Endothelial cell of coronary artery (primary cell): Measurements from ENCODE around the gene CGB8. TPM values are rescaled to one million over a fixed set of nuclear protein-coding genes. Genes with fewer than 3 reads are reported as not detected.

Source experiments
- total RNA-seq: library from RNA; depleted of rRNA; stranded (reverse); fragments of >200 nt; gene quantifications from 2 replicates; pipeline ENCODE4 v1.2.3, GENCODE V29; 2014

Gene CGB8
- not detected in 2 replicates for total RNA-seq

DNA sequence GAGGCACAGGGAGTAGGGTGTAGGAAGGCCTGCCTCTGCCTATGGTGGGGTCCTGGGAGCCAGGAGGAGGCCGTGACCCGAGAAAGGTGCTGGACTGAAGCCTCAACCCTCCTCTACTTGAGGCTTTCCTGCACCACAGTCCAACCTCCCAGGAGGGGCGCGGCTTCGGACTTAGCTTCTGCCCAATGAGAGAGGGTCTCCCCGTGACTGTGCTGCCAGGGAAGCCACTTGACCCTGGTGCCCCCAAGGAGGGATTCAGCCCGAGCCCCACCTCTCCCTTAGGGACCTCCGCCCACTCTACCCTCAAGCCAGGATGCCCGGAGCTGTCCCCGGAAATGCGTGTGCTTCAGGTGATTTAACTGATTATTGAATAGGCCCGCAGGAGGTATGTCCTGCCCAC is at the start of gene CGB8:
Gene CGB8 (minus strand): TSS at position 101 of the 400 bp plus-strand sequence. CDS start 372 bp downstream, outside the sequence.

DNA sequence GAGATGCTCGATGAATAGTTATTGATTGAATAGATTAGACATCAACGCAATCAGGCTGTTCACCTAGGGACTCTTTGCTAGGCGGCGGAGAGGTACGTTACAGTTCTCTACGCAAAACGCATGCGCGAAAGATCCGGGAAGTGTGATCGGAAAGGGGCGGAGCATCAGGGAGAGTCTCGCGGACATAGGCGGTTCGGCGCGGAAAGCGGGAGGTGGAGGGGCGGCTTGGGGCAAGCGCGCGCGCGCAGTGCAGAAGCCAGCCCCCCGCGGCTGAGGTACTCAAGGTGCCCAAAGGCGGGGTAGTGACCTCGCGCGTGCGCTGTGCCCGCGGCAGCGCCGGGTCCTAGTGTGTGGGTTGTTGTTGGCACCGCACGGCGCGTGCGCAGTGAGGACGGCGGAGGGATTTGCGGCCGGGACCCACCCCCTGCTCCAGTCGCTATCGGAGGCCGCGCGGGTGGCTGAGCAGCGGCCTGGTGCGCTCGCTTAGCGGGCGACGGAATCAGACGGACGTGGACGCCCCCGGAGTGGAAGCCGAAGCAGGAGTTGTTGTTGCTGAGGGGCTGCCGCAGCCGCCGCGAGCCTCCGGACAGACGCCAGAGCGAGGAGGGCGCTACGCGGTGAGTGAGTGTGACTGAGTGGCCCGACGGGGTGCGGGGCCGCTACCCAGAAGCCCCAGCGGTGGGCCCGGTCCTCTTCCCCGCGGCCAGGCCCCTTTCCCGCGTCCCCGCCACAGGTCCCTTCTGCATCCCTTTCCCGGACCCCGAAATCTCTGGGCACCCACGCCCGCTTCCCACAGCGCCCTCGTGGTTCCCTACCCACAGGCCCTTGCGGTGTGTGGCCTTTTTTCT is 36.3 kb upstream of the CGB8 start, which contains the start of gene SNRNP70:
Gene SNRNP70 (plus strand): TSS at position 432 of the 848 bp plus-strand sequence. CDS start 964 bp downstream, outside the sequence.

DNA sequence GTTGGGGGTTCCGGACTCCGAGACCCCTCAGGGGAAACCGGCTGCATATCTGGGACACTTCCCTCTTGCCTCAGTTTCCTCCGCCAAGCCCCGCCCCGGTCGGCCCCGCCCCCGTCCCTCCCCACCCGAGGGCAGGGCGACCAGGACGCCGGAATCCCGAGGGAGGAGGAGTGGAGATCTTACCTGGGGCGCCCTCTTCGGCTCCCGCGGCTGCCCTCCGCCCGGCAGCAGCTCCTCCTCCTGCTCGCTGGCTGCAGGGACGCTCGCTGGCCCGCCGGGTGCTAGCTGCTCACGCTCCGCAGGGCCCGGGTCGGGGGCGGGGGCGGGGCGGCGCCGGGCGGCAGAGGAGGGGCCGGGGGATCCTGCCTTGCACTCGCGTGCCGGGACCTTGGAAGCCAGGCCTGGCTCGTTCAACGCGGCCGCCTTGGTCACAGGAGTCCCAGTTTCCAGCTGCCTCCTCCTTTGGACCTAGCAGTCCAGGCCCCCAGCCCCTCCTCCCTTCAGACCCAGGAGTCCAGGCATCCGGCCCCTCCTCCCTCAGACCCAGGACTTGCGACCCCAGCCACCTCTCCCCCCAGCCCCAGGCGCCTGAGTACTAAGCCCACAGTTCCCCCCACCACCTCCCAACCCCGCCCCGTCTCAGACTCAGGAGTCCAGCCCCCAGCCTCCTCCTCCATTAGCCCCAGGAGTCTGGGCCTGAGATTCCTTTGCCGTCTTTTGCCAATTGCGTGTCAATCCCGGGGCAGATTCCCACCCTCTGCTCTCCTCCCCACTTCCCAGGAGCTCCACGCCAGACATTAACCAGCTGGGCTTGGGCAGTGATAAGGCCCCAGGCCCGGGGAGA is 16.1 kb upstream of the CGB8 start, which contains the start of gene NTF4:
Gene NTF4 (minus strand): TSS at position 51 of the 844 bp plus-strand sequence. CDS start 2,821 bp downstream, outside the sequence.

DNA sequence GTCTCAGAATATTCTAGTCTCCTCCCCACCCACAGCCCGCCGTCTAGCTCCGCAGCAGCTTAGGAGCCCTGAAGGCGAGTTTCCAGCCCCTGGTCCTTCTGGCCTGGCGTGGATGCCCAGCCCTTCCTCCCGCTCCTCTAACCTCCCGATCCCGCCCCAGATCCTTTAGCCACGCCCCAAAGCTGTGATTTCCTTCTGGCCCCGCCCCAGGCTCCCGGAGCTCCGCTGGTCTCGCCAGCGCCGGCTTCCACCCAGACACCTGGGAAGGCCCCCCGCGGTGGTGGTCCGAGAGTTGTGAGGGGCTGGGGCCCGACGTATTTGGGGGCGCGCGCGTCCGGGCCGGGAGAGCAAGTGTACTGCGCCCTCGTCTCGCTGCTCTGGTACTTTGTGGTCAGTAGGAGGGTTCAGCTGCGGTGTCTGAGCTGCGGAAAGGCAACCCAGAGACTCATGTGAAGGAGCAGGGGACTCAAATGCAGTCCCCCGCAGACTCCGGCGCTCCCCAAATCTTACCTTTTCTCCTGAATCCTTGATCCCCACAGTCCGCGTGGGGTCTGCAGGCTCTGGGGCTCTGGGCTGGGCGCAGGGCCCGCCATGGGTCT is 8.8 kb upstream of the CGB8 start, which contains the start of gene CGB7:
Gene CGB7 (minus strand): TSS at position 114 of the 599 bp plus-strand sequence. CDS start 2,374 bp downstream, outside the sequence.

DNA sequence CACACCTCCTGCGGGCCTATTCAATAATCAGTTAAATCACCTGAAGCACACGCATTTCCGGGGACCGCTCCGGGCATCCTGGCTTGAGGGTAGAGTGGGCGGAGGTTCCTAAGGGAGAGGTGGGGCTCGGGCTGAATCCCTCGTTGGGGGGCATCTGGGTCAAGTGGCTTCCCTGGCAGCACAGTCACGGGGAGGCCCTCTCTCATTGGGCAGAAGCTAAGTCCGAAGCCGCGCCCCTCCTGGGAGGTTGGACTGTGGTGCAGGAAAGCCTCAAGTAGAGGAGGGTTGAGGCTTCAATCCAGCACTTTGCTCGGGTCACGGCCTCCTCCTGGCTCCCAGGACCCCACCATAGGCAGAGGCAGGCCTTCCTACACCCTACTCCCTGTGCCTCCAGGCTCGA is 5.4 kb downstream of the CGB8 start, which contains the start of gene CGB5:
Gene CGB5 (plus strand): TSS at position 301 of the 400 bp plus-strand sequence. CDS start 362 bp downstream, outside the sequence.

DNA sequence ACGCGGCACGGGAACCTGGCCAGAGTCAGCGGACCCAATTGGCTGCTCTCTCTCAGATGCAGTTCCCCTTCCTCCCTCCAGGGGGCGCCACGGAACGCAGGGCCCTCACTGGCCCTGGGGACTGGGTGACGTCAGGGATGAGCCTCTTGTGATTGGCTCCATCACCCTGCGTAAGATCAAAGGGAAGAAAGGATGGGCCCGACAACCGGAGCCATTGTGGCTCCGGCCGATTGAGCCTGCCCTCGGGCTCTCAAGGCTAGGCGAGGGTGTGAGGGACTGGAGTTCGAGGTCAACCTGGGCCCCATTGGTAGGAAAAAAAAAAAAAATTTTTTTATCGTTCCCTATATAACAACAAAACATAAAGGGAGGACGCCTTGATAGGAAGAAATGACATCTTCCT is 12.1 kb downstream of the CGB8 start, which contains the start of gene CGB1:
Gene CGB1 (minus strand): TSS at position 81 of the 400 bp plus-strand sequence. CDS start 184 bp downstream, outside the sequence.

DNA sequence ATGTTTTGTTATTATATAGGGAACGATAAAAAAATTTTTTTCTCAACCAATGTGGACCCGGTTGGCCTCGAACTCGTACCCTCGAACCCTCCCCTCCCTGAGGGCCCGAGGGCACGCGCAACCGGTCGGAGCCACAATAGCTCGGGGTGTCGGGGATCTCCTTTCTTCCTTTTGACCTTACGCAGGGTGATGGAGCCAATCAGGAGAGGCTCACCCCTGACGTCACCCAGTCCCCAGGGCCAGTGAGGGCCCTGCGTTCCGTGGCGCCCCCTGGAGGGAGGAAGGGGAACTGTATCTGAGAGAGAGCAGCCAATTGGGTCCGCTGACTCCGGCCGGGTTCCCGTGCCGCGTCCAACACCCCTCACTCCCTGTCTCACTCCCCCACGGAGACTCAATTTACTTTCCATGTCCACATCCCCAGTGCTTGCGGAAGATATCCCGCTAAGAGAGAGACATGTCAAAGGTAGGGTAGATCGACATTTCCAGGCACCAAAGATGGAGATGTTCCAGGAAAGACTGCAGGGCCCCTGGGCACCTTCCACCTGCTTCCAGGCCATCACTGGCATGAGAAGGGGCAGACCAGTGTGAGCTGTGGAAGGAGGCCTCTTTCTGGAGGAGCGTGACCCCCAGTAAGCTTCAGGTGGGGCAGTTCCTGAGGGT is 17.1 kb downstream of the CGB8 start, which contains the start of gene CGB2:
Gene CGB2 (plus strand): TSS at position 249 of the 660 bp plus-strand sequence. CDS start 206 bp downstream, at position 455.

DNA sequence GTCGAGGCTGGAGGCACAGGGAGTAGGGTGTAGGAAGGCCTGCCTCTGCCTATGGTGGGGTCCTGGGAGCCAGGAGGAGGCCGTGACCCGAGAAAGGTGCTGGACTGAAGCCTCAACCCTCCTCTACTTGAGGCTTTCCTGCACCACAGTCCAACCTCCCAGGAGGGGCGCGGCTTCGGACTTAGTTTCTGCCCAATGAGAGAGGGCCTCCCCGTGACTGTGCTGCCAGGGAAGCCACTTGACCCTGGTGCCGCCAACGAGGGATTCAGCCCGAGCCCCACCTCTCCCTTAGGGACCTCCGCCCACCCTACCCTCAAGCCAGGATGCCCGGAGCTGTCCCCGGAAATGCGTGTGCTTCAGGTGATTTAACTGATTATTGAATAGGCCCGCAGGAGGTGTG is 24.7 kb downstream of the CGB8 start, which contains the start of gene CGB3:
Gene CGB3 (minus strand): TSS at position 101 of the 400 bp plus-strand sequence. CDS start 362 bp downstream, outside the sequence.

DNA sequence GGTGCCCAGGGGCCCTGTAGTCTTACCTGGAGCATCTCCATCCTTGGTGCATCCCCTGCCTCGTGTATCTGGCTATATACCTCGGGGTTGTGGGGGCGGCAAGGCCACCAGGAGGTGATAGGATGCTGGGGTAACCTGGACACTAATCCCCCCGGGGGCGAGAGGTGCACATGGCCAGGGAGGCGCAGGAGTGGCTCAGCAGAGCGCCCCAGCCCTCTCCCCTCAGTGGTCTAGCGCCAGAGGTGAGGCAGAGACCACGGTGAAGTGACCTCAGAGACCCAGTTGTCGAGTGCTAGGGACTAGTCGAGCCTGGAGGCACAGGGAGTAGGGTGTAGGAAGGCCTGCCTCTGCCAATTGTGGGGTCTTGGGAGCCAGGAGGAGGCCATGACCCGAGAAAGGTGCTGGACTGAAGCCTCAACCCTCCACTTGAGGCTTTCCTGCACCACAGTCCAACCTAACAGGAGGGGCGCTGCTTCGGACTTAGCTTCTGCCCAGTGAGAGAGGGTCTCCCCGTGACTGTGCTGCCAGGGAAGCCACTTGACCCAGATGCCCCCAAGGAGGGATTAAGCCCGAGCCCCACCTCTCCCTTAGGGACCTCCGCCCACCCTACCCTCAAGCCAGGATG is 31.8 kb downstream of the CGB8 start, which contains the start of gene LHB:
Gene LHB (minus strand): TSS at position 51 of the 625 bp plus-strand sequence. CDS start 10 bp downstream, at position 41.

Other genes with a start within 250 kb of the CGB8 start
- 36.6 and 36.9 TPM in 2 replicates for gene BCAT2, start 238.1 kb downstream of the CGB8 start, total RNA-seq
- 4.6 and 4.9 TPM in 2 replicates for gene HSD17B14, start 212.6 kb downstream of the CGB8 start, total RNA-seq
- gene PLEKHA4, start 180.5 kb downstream of the CGB8 start, total RNA-seq: 1.2 and 3.2 TPM in 2 replicates
- 29.1 and 32.7 TPM in 2 replicates for gene PPP1R15A, start 176.7 kb downstream of the CGB8 start, total RNA-seq
- not detected in 2 replicates for gene TULP2, start 150.4 kb downstream of the CGB8 start, total RNA-seq
- gene NUCB1, start 148.8 kb downstream of the CGB8 start, total RNA-seq: 112 and 148 TPM in 2 replicates
- gene DHDH, start 115.4 kb downstream of the CGB8 start, total RNA-seq: 0.18 TPM in 1 of 2 replicates, not detected in the other
- gene BAX, start 94.2 kb downstream of the CGB8 start, total RNA-seq: 143 and 157 TPM in 2 replicates
- 714 and 907 TPM in 2 replicates for gene FTL, start 83.8 kb downstream of the CGB8 start, total RNA-seq
- gene GYS1, start 55.8 kb downstream of the CGB8 start, total RNA-seq: 27.3 and 31.8 TPM in 2 replicates
- gene RUVBL2, start 55.2 kb downstream of the CGB8 start, total RNA-seq: 261 and 328 TPM in 2 replicates
- 0.19 TPM in 1 of 2 replicates, not detected in the other for gene LHB, start 32.0 kb downstream of the CGB8 start, total RNA-seq
- not detected in 2 replicates for gene CGB3, start 24.8 kb downstream of the CGB8 start, total RNA-seq
- gene CGB2, start 17.2 kb downstream of the CGB8 start, total RNA-seq: 0.19 TPM in 1 of 2 replicates, not detected in the other
- not detected in 2 replicates for gene CGB1, start 12.2 kb downstream of the CGB8 start, total RNA-seq
- not detected in 2 replicates for gene CGB5, start 5.3 kb downstream of the CGB8 start, total RNA-seq
- gene CGB7, start 8.6 kb upstream of the CGB8 start, total RNA-seq: 0.09 TPM in 2 replicates
- not detected in 2 replicates for gene NTF4, start 15.7 kb upstream of the CGB8 start, total RNA-seq
- gene KCNA7, start 23.6 kb upstream of the CGB8 start, total RNA-seq: not detected in 2 replicates
- gene SNRNP70, start 36.3 kb upstream of the CGB8 start, total RNA-seq: 181 and 227 TPM in 2 replicates
- gene LIN7B, start 65.3 kb upstream of the CGB8 start, total RNA-seq: 2.1 and 4.7 TPM in 2 replicates
- gene C19orf73, start 70.0 kb upstream of the CGB8 start, total RNA-seq: 0.28 and 0.63 TPM in 2 replicates
- 3.2 and 4.2 TPM in 2 replicates for gene PPFIA3, start 70.4 kb upstream of the CGB8 start, total RNA-seq
- gene HRC, start 106.3 kb upstream of the CGB8 start, total RNA-seq: not detected in 2 replicates
- 15.0 and 17.3 TPM in 2 replicates for gene TRPM4, start 108.7 kb upstream of the CGB8 start, total RNA-seq